K562 treated with DMSO at 1 percent for 12 hours (cell line): ENCODE measurements around the gene LOXL1. TPM values are rescaled to one million over a fixed set of nuclear protein-coding genes. Genes with fewer than 3 reads are reported as not detected.

Experiments used
- total RNA-seq: library from RNA; unstranded; fragments of 300-600 nt; gene quantifications from 2 replicates; pipeline ENCODE4 v1.2.3, GENCODE V29; 2022; ENCODE audit not compliant: insufficient read depth

The LOXL1 gene, protein sequence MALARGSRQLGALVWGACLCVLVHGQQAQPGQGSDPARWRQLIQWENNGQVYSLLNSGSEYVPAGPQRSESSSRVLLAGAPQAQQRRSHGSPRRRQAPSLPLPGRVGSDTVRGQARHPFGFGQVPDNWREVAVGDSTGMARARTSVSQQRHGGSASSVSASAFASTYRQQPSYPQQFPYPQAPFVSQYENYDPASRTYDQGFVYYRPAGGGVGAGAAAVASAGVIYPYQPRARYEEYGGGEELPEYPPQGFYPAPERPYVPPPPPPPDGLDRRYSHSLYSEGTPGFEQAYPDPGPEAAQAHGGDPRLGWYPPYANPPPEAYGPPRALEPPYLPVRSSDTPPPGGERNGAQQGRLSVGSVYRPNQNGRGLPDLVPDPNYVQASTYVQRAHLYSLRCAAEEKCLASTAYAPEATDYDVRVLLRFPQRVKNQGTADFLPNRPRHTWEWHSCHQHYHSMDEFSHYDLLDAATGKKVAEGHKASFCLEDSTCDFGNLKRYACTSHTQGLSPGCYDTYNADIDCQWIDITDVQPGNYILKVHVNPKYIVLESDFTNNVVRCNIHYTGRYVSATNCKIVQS
- total RNA-seq, result not detected in 2 replicates

GRCh38 chr15:73926219-73927002 is at the start of gene LOXL1:
TSS of gene LOXL1 (plus strand) at chr15:73926462. CDS start at chr15:73926784, 322 bp downstream.

GRCh38 chr15:73991726-73992593 is 65.7 kb downstream of the LOXL1 start, which contains the start of gene STOML1:
TSS of gene STOML1 (minus strand) at chr15:73992295. CDS start at chr15:73992223, 72 bp downstream.

DNA sequence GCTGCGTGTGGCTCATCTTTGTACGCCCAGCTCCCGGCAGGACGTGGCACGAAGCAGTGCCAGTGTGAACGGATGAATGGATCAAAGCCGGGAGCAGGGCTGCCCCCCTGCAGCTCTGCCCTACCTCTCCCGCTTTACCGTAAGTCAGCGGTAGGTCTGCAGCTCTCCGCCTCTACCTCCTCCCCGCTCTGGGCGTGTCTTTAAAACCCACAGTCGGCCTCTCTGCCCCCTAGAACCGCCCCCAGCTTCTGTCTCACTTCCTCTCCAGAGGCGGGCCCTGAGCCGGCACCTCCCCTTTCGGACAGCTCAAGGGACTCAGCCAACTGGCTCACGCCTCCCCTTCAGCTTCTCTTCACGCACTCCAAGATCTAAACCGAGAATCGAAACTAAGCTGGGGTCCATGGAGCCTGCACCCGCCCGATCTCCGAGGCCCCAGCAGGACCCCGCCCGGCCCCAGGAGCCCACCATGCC is 68.2 kb downstream of the LOXL1 start, which contains the start of gene PML:
Gene PML, plus strand, starts transcription at position 304 of the 471 bp plus-strand sequence. Its CDS starts 97 bp downstream, at position 401.

Other genes with a start within 250 kb of the LOXL1 start
- 4.8 and 8.7 TPM in 2 replicates for gene CD276, start 242.1 kb upstream of the LOXL1 start, total RNA-seq
- gene INSYN1, start 173.1 kb upstream of the LOXL1 start, total RNA-seq, result not detected in 2 replicates
- not detected in 2 replicates for gene TBC1D21, start 52.9 kb upstream of the LOXL1 start, total RNA-seq
- 8.4 and 9.6 TPM in 2 replicates for gene STOML1, start 65.8 kb downstream of the LOXL1 start, total RNA-seq
- 31.0 and 48.4 TPM in 2 replicates for gene PML, start 68.3 kb downstream of the LOXL1 start, total RNA-seq
- not detected in 2 replicates for gene GOLGA6A, start 156.1 kb downstream of the LOXL1 start, total RNA-seq
- gene ISLR2, start 204.1 kb downstream of the LOXL1 start, total RNA-seq, result not detected in 2 replicates
- gene ISLR, start 247.2 kb downstream of the LOXL1 start, total RNA-seq, result not detected in 2 replicates